ENCODE results near the gene DNAH8. TPM values are rescaled to one million over a fixed set of nuclear protein-coding genes. Genes with fewer than 3 reads are reported as not detected.

DNAH8 gene
- total RNA-seq, 1 donor from 2014 or later = 1.1 TPM

GRCh38 chr6:38725414-38726183 lies 10.5 kb downstream of the DNAH8 start:
- no peaks in the 10 kb centered on the region for H3K36me3 ChIP-seq
- Mint-ChIP-seq H3K27ac (no peak overlapping the region), H3K4me1 (peaks cover 10% of the 10 kb centered on the region), H3K27me3 (ENCODE audit: insufficient read depth, low read depth) (peaks cover 2% of the 10 kb centered on the region), H3K36me3 (no peaks in the 10 kb centered on the region), H3K9me3 (peaks cover 2% of the 10 kb centered on the region), H3K4me3 (no peak overlapping the region)
- H3K9me3 ChIP-seq (ENCODE audit: low read depth) = no peaks in the 10 kb centered on the region
- H3K4me1 ChIP-seq = no peaks in the 10 kb centered on the region
- H3K4me3 ChIP-seq = no peak overlapping the region
- H3K27me3 ChIP-seq = no peaks in the 10 kb centered on the region
- no peaks in the 10 kb centered on the region for H3K79me2 ChIP-seq (ENCODE audit: low read depth)
- no peak overlapping the region for H3K9ac ChIP-seq
- no peak overlapping the region for H2AFZ ChIP-seq (replicated peaks)
- no peak overlapping the region for H3K4me2 ChIP-seq
- H3K27ac ChIP-seq = no peak overlapping the region
- no peaks in the 10 kb centered on the region for H3F3A ChIP-seq (ENCODE audit: low read depth)
- DNase-seq (ENCODE audit: low spot score) = no peak
- TF ChIP-seq CTCF (IDR thresholded peaks at IDR 0.05) (no peak), EZH2phosphoT487 (IDR thresholded peaks at IDR 0.05) (no peak), EZH2 (IDR thresholded peaks at IDR 0.05) (no peak)
- H4K20me1 ChIP-seq (ENCODE audit: low read depth) = no peaks in the 10 kb centered on the region

GRCh38 chr6:38728203-38728602 lies 13.1 kb downstream of the DNAH8 start:
- peaks cover 10% of the 10 kb centered on the region for H3K4me1 Mint-ChIP-seq
- no peaks in the 10 kb centered on the region for H3K79me2 ChIP-seq (ENCODE audit: low read depth)
- H3K4me3 ChIP-seq = no peak overlapping the region
- no peak overlapping the region for H2AFZ ChIP-seq (replicated peaks)
- no peaks in the 10 kb centered on the region for H3K9me3 Mint-ChIP-seq
- H3F3A ChIP-seq (ENCODE audit: low read depth) = no peaks in the 10 kb centered on the region
- H3K36me3 Mint-ChIP-seq = no peaks in the 10 kb centered on the region
- H3K4me3 Mint-ChIP-seq = no peak overlapping the region
- peaks cover 2% of the 10 kb centered on the region for H3K27me3 Mint-ChIP-seq (ENCODE audit: insufficient read depth, low read depth)
- H3K27me3 ChIP-seq = no peaks in the 10 kb centered on the region
- DNase-seq (ENCODE audit: low spot score) = no peak
- H3K4me2 ChIP-seq = no peak overlapping the region
- no peak overlapping the region for H3K27ac ChIP-seq
- H3K9me3 ChIP-seq (ENCODE audit: low read depth) = no peaks in the 10 kb centered on the region
- no peaks in the 10 kb centered on the region for H4K20me1 ChIP-seq (ENCODE audit: low read depth)
- peaks cover 7% of the 10 kb centered on the region for H3K4me1 ChIP-seq
- no peak overlapping the region for H3K9ac ChIP-seq
- TF ChIP-seq EZH2phosphoT487 (IDR thresholded peaks at IDR 0.05) = no peak
- no peak for TF ChIP-seq CTCF (IDR thresholded peaks at IDR 0.05)
- TF ChIP-seq EZH2 (IDR thresholded peaks at IDR 0.05) = no peak
- no peaks in the 10 kb centered on the region for H3K36me3 ChIP-seq
- H3K27ac Mint-ChIP-seq = no peak overlapping the region

GRCh38 chr6:38730140-38730862 lies 15.2 kb downstream of the DNAH8 start:
- no peaks in the 10 kb centered on the region for H3K9me3 ChIP-seq (ENCODE audit: low read depth)
- Mint-ChIP-seq H3K27ac (no peak overlapping the region), H3K4me3 (no peak overlapping the region), H3K36me3 (no peaks in the 10 kb centered on the region), H3K27me3 (ENCODE audit: insufficient read depth, low read depth) (peaks cover 2% of the 10 kb centered on the region), H3K4me1 (peaks cover 8% of the 10 kb centered on the region), H3K9me3 (peaks cover under 1% of the 10 kb centered on the region)
- TF ChIP-seq CTCF (IDR thresholded peaks at IDR 0.05) (no peak), EZH2 (IDR thresholded peaks at IDR 0.05) (no peak), EZH2phosphoT487 (IDR thresholded peaks at IDR 0.05) (no peak)
- no peak for DNase-seq (ENCODE audit: low spot score)
- H3K79me2 ChIP-seq (ENCODE audit: low read depth) = no peaks in the 10 kb centered on the region
- no peak overlapping the region for H3K4me2 ChIP-seq
- H2AFZ ChIP-seq (replicated peaks) = no peak overlapping the region
- H3K27me3 ChIP-seq = no peaks in the 10 kb centered on the region
- no peak overlapping the region for H3K4me3 ChIP-seq
- no peaks in the 10 kb centered on the region for H4K20me1 ChIP-seq (ENCODE audit: low read depth)
- H3K36me3 ChIP-seq = no peaks in the 10 kb centered on the region
- H3K27ac ChIP-seq = no peak overlapping the region
- no peaks in the 10 kb centered on the region for H3F3A ChIP-seq (ENCODE audit: low read depth)
- no peak overlapping the region for H3K9ac ChIP-seq
- peaks cover 7% of the 10 kb centered on the region for H3K4me1 ChIP-seq

Data from neural progenitor cell (in vitro differentiated cells).